ENCODE data around the gene ZIC1. TPM values are rescaled to one million over a fixed set of nuclear protein-coding genes. Genes with fewer than 3 reads are reported as not detected.

ZIC1 gene
- total and polyA plus RNA-seq, 2 donors (not counting 1 experiment from before 2014, with no cell fraction given), result not detected

GRCh38 chr3:147393261-147393942 is 15.8 kb upstream of the ZIC1 start:
- H3K9ac ChIP-seq (ENCODE audit: low read length), result no peak overlapping the region
- ATAC-seq (ENCODE audit: low read depth) (no peak), DNase-seq (no peak)
- H3K4me3 Mint-ChIP-seq, result no peak overlapping the region
- H3K27me3 ChIP-seq (replicated peaks in 1 of 4; ENCODE audit: control extremely low read depth in 1 of 4, control insufficient read depth in 3 of 4, insufficient read depth in 4 of 4, low read length in 3 of 4), result peaks cover 0 to 80% (median 38%) of the 10 kb centered on the region in 4 experiments
- CTCF ChIA-PET, result no interaction called here
- H3K79me2 ChIP-seq (ENCODE audit: control insufficient read depth, insufficient read depth, low read length), result no peaks in the 10 kb centered on the region
- peaks cover 1% of the 10 kb centered on the region for H3K4me1 Mint-ChIP-seq
- POLR2A ChIA-PET, result no interaction called here
- H2AFZ ChIP-seq (ENCODE audit: insufficient read depth, low read depth, low read length, poor library complexity, severe bottlenecking), result no peak overlapping the region
- no peak overlapping the region for H3K4me3 ChIP-seq (ENCODE audit: control extremely low read depth in 1 of 5, extremely low read depth in 1 of 5, insufficient read depth in 1 of 5, low read depth in 2 of 5, low read length in 4 of 5)
- H3K9me3 Mint-ChIP-seq (ENCODE audit: insufficient read depth), result no peaks in the 10 kb centered on the region
- WGBS (ENCODE audit: insufficient coverage), result 21% methylated on average over 45 of the region's 54 CpGs
- no peaks in the 10 kb centered on the region for H4K20me1 ChIP-seq (ENCODE audit: control insufficient read depth, insufficient read depth, low read length, poor library complexity, severe bottlenecking)
- H3K9me3 ChIP-seq (ENCODE audit: control extremely low read depth in 1 of 3, control insufficient read depth in 2 of 3, insufficient read depth in 1 of 3, low read length in 2 of 3), result peaks cover 0 to 79% (median 3%) of the 10 kb centered on the region in 3 donors
- H3K27ac ChIP-seq (ENCODE audit: low read length in 2 of 2), result no peak overlapping the region
- H3K27ac Mint-ChIP-seq, result no peak overlapping the region
- TF ChIP-seq EZH2 (IDR thresholded peaks at IDR 0.05; ENCODE audit: borderline replicate concordance, insufficient read depth, low read depth, low read length, poor library complexity, severe bottlenecking) (no peak), CTCF (IDR thresholded peaks at IDR 0.05) (no peak)
- intact Hi-C loops (cut with micrococcal nuclease), result no loop called here
- peaks cover 66% of the 10 kb centered on the region for H3K27me3 Mint-ChIP-seq
- no peaks in the 10 kb centered on the region for H3K4me1 ChIP-seq (ENCODE audit: control insufficient read depth in 2 of 2, insufficient read depth in 2 of 2, low read length in 2 of 2)
- H3K36me3 ChIP-seq (replicated peaks in 1 of 2; ENCODE audit: control extremely low read depth in 1 of 2, control insufficient read depth in 1 of 2, extremely low read depth in 1 of 2, insufficient read depth in 2 of 2, low read length in 1 of 2), result no peaks in the 10 kb centered on the region
- no peak overlapping the region for H3K4me2 ChIP-seq (replicated peaks; ENCODE audit: low read depth, low read length, poor library complexity, severe bottlenecking)

Data from B cell (primary cell).